M059J (cell line): Measurements from ENCODE around the gene SUGT1. TPM values are rescaled to one million over a fixed set of nuclear protein-coding genes. Genes with fewer than 3 reads are reported as not detected.
"Not testable (repeated sequence)": the region's sequence is repeated elsewhere in the genome, so short reads cannot be mapped to it uniquely, and the experiment has no call there.

Experiments
- DNase-seq: peaks from one replicate; pipeline ENCODE4 v3.0.0-alpha.2; 2012; ENCODE audit warnings: low read depth
- total RNA-seq: library from RNA; depleted of rRNA; stranded (reverse); fragments of >200 nt; shearing (Covaris generic); gene quantifications from 2 replicates; pipeline ENCODE4 v1.2.3, GENCODE V29; 2014

SUGT1 gene
- total RNA-seq, 1 experiment from 2014 or later = 29.3 TPM

DNA sequence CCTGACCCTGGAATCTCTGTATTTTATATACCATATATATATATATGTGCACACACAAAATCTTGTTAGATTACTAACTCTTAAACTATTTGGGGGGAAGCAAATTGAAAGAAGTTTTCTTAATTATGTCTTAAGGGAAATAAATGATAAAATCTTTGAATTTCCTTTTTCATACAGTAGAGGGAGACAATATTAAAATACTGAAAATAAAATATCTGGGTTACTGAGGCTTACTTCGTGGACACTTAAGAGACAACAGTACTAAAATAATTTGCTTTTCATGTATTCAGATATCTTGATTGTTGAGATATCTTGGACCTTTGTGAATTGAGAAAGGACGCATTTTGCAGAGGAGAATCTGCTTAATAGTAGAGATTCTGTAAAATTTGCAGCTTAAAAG, 17.0 kb downstream of the SUGT1 start:
- no peak for DNase-seq

DNA sequence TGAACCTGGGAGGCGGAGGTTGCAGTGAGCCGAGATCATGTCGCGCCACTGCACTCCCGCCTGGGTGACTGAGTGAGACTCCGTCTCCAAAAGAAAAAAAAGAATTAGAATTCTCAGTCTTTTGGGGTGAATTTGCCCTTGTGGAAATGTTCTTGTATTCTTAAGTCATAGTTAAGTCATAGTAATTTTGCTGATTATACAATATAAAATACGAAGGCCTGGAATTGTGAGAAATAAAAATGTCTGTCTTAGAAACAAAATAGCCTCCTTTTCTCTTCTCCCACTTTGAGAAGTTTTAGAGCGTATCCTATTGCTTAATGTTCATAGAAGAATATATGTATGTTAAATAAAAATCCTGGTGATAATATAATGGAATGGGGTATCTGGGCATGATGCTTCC, 18.1 kb downstream of the SUGT1 start:
- DNase-seq = no peak

DNA sequence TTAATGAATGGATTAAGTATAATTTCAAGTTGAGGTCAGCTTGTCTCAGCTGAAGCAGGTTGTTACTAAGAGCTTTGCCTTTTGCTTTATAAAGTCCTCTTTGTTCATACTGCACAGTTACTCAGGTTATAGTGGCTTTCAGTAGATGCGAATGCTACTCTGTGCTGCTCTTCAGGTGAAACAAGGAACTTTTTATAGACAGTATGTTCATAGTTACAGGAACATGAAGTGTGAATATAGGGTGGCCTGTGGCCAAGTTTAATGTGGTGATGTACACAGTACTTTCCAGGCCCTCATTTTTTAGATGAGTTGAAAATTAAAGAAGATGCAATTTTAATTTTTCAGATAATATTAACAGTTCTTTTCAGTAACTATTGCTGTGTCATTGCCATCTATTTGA, 20.8 kb downstream of the SUGT1 start:
- no peak for DNase-seq

DNA sequence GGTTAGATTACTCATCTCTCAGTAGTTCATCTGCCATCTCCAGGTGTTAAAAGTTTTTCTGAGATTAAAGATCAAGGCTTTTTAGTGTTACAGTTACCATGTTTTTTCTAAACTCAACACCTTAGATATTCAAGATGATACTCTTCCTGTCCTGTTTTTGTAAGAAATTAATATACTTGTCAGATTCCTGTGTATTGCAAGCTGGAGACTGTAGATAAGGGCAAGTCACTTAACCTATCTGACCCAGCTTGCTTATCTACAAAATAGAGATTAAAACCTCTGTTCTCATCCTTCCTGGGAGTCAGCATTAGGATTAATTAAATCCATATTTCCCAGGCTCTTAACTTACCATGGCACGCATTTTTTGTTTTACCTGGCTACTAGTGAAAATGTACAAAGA, 25.2 kb downstream of the SUGT1 start:
- no peak for DNase-seq

DNA sequence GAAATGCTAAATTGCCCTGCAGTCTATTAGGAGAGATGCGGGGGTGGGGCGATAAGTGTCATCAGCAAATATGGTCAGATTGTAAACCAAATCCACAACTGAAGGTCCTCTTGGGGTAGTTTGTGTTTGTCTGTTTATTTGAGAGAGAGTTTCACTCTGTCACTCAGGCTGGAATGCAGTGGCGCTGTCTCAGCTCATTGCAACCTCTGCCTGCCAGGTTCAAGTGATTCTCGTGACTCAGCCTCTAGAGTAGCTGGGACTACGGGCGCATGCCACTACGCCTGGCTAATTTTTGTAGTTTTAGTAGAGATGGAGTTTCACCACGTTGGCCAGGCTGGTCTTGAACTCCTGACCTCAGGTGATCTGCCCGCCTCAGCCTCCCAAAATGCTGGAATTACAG, 33.2 kb downstream of the SUGT1 start:
- DNase-seq = peak; percentile 22

DNA sequence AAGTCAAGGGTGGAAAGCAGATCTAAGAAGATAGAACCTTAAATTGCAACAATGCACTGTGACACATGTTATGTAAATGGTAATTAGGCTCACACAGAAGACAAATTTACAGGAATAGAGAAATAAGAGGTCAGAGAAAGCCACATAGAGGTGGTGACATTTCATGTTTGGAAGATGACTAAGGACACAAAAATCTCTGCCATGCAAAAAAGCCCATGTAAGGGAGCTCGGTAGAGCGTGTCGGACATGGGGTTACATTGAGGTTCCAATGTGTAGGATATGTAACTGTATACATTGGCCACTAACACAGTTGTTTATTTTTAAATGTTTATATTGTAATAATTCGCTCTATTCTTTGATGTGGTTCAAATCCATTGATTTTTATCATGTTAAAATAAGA, 33.7 kb downstream of the SUGT1 start:
- peak; percentile 33 for DNase-seq

- DNase-seq = peak; percentile 12
Observed at GRCh38 chr13:52695856-52696255, 43.2 kb downstream of the SUGT1 start.

DNA sequence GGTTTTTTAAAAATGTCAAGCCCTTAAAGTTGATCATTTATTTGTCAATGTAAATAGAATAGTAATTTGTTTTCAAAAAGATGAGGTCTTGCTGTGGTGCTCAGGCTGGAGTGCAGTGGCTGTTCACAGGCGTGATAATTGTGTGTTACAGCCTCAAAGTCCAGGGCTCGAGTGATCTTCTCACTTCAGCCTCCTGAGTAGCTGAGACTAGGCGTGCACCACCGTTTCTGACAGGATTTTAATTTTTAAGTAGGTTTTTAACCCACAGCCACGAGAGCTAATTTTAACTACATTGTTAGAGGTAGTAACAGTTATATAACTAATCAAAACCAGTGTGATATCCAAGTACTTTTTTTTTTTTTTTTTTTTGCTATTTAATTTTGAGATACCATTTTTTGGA, 43.9 kb downstream of the SUGT1 start:
- DNase-seq = no peak

- no peak for DNase-seq
Observed at GRCh38 chr13:52701728-52702465, 49.3 kb downstream of the SUGT1 start.

DNA sequence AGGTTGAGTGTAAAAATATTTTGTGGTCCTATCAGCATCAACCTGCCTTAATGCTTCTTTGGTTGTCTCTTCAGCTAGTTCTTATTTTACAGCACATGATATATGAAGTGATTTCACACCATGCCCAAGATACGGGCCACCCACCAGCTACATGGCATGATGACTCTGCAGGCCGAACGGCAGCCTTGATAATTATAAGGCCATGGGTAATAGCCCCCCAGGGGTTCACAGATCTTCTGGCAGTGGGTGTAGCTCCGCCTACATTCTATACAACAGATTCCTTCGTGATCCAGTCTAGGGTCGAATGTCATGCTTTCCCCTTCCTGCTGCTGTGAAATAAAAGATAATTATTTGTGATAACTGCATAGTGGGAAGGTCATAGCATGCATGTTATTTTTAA, 50.8 kb downstream of the SUGT1 start:
- no peak for DNase-seq

DNA sequence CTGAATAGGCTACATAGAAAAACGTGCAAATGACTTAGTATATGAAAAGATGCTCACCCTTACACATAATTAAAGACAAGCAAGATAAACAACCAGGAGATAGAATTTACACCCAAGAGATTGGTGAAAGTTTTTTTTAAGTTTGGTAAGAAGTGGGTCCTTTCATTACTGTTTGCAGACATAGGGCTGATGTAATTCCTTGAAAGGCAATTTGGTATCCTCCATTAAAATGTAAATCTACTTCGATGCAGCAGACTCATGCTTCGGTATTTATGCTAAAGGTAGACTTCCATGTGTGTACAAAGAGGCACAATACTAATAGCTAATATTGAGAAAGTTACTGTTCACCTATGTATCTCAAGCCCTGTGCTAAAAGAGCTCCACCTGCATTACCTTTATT, 53.4 kb downstream of the SUGT1 start:
- no peak for DNase-seq

DNA sequence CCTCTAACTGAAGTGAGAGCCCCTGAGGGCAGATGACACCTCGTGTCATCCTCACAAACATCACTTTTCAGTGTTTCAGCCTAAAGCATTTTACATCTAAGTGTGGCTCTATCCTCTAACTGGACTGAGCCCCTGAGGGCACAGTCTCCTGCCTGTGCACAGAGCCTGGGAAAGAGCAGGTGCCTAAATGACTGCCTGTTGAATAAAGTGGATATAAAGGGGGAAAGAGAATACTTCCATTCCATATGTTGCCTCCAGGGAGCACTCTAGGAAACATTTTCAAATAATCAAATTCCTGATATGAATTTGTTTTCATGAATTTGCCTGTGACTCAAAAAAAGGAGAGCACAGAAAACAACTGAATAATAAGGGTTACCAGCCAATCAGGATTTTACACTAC, 54.7 kb downstream of the SUGT1 start:
- no peak for DNase-seq

GRCh38 chr13:52708266-52708665, 55.6 kb downstream of the SUGT1 start:
- not testable (repeated sequence) for DNase-seq

GRCh38 chr13:52711286-52711685, 58.6 kb downstream of the SUGT1 start:
- no peak for DNase-seq

DNA sequence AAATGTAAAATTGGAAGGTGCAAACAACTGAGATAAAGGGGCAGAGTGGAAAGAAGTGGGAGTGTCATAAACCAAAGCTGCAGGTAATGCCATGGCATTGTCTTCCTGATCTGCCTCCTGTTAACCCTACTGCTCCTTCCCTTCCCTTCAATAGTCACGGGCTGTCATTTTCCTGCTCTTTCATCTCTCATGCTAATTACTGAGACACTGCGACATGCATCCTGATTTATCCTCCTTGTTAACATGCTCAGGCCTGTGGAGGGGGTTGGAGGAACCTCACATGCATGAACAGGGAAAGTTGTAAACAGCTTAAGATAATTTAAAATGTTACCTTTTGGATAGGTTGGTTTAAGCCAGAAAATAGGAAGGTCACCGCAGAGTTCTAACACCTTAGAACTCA, 59.7 kb downstream of the SUGT1 start:
- DNase-seq = no peak

DNA sequence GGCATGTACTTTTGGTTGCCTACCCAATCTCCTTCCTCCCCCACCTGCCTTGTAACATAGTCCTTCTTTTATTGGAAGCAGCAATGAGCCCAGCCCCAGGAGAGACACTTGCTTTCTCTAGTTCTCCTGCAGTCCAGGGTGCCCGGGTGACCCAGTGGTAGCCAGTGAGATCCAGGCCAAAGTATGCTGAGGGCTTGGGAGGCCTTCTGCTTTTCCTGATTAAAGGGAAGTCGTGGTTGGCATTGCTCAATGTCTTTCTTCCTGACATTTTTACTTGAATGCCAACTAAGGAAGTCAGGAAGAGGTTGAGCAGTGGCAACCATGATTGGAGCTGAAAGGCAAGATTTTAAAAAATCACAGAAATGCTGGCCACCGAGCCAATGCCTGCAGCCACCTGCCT, 61.3 kb downstream of the SUGT1 start:
- no peak for DNase-seq

DNA sequence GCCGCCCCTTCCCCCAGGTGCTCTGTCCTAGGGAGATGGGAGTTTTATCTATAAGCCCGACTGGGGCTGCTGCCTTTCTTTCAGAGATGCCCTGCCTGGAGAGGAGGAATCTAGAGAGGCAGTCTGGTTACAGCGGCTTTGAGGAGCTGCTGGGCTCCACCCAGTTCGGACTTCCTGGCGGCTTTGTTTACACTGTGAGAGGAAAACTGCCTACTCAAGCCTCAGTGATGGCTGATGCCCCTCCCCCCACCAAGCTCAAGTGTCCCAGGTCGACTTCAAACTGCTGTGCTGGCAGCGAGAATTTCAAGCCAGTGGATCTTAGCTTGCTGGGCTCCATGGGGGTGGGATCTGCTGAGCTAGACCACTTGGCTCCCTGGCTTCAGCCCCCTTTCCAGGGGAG, 68.3 kb downstream of the SUGT1 start:
- DNase-seq = peak; percentile 1

DNA sequence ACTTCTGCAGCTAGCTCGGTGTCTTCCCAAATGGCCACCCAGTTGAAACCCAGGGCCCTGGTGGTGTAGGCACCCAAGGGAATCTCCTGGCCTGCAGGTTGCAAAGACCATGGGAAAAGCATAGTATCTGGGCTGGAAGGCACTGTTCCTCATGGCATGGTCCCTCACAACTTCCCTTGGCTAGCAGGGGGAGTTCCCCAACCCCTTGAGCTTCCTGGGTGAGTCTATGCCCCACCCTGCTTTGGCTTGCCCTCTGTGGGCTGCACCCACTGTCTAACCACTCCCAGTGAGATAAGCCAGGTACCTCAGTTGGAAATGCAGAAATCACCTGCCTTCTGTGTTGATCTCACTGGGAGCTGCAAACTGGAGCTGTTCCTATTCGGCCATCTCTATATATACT, 68.7 kb downstream of the SUGT1 start:
- DNase-seq = not testable (repeated sequence)

- DNase-seq = no peak
Observed at GRCh38 chr13:52723181-52723580, 70.5 kb downstream of the SUGT1 start.

DNA sequence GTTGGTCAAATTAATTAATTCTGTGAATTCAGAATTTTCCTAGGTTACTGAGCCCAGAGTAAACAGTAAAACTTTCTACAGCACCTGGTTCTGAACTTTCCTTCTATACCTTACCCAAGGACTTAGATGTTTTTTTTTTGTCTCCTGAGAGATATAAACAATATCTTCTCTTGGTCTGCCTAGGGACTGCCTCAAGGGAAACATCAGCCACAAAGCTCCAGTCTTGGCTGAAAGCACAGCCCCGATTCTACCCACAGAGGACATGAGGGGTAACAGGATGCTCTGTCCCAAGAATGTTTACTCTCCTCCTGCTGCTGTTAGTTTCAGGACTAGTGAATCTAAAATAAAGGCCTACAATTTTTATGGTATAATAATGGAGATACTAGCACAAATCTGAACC, 72.7 kb downstream of the SUGT1 start:
- DNase-seq = no peak

- no peak for DNase-seq
Observed at GRCh38 chr13:52726258-52726657, 73.6 kb downstream of the SUGT1 start.

GRCh38 chr13:52734075-52734623, 81.5 kb downstream of the SUGT1 start:
- DNase-seq = no peak

DNA sequence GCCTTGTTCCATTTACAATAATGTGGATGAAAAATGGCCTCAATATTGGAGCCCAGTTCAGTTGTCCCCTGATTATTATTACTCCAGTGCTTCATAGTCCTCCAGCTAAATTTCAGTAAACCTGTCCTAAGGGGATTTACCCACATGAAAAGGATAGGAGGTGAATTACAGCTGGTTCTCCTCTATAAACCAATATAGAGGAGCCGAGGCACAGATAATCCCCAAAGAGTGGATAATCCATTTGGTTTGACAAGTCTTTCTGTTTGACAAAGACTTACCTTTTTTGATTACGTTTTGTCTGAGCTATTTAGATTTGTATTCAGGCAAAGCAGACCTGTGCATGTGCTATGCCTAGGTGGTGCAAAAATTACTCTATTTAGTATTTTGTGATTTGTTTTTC, 84.3 kb downstream of the SUGT1 start:
- DNase-seq = no peak

DNA sequence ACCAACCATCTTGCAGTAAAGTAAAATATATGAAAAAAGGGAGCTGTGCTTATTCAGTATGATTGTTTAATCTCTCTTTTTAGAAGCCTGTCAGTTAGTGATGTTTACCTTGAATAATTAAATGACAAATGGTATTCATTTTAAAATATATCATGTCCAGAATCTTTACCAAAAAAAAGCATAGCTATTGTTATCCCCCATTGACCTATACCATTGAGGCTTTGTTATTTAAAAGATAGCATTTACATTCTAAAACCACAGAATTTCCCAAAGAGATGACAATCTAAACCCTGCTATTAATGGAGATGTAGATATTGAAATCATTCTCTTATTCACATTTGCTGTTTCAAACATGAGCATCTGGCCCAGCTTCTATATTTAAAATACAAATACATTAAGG, 84.8 kb downstream of the SUGT1 start:
- DNase-seq = no peak
